Uterus (tissue), 4 donors: ENCODE data around the gene GATA3. TPM values are rescaled to one million over a fixed set of nuclear protein-coding genes. Genes with fewer than 3 reads are reported as not detected.

ENCODE experiments used
- DNase-seq, 2 donors: peaks; one replicate each; pipeline ENCODE4 v3.0.0-alpha.2; 2019 to 2020
- H3K27ac ChIP-seq, 2 donors: fragments of 200-600 bp; sonication (generic); 1 replicate in 1 of 2; 2 replicates in 1 of 2; pipeline ENCODE4 v1.5.1; 2016 to 2018
- H3K27me3 ChIP-seq, 2 donors: fragments of 200-600 bp; sonication (generic); one replicate each; pipeline ENCODE4 v1.5.1; 2018 to 2019; ENCODE audit warnings: control low read depth in 1 of 2
- H3K36me3 ChIP-seq, 2 donors: fragments of 200-600 bp; sonication (generic); one replicate each; pipeline ENCODE4 v1.5.1; 2019; ENCODE audit warnings: control low read depth in 1 of 2
- H3K4me1 ChIP-seq, 2 donors: fragments of 200-600 bp; sonication (generic); one replicate each; pipeline ENCODE4 v1.5.1; 2018 to 2019; ENCODE audit warnings: control low read depth in 1 of 2
- H3K4me3 ChIP-seq, 2 donors: fragments of 200-600 bp; sonication (generic); 1 replicate in 1 of 2; 2 replicates in 1 of 2; pipeline ENCODE4 v1.5.1; 2018 to 2019; ENCODE audit warnings: mild to moderate bottlenecking in 1 of 2
- H3K9me3 ChIP-seq, 2 donors: fragments of 200-600 bp; sonication (generic); one replicate each; pipeline ENCODE4 v1.5.1; 2019; ENCODE audit warnings: control low read depth in 1 of 2
- POLR2A ChIP-seq, 2 donors: fragments of 450-650 bp; IDR thresholded peaks; one replicate each; pipeline ENCODE4 v1.6.1; 2016; ENCODE audit warnings: antibody characterized with exemption in 2 of 2, mild to moderate bottlenecking in 1 of 2, moderate library complexity in 1 of 2
- intact Hi-C: fragments of 100-400 bp; cut with DNase I; formaldehyde crosslinking; loops from one replicate; pipeline ENCODE4 v1.15.1; 2023; ENCODE audit warnings: low total_unique reads
- total RNA-seq, 4 donors: library from RNA; depleted of rRNA in 3 of 4; stranded (reverse); fragments of >200 nt in 3 of 4; gene quantifications; one replicate each; pipeline versions ENCODE4 v1.1.0 to v1.2.4, GENCODE V29; 2014 to 2023
- TF ChIP-seq, protein P1 (sequence below), 4 experiments: fragments of 200-600 bp in 2 of 4; fragments of 450-650 bp in 2 of 4; sonication (generic) in 2 of 4; IDR thresholded peaks; one replicate each; pipeline ENCODE4 v1.5.1; 2016 to 2019; ENCODE audit warnings: antibody characterized with exemption in 4 of 4, mild to moderate bottlenecking in 2 of 4, moderate library complexity in 1 of 4
- donor health status: DM: yes; HTN: yes; CAD: no.

The GATA3 gene
- total RNA-seq, 4 donors from 2014 or later, result 0.28 to 2.1 TPM; not detected in 2

- Histone ChIP-seq H3K9me3 (no peaks in the 10 kb centered on the region), H3K27me3 (peaks cover 21 to 99% of the 10 kb centered on the region in 2 donors), H3K4me1 (no peaks in the 10 kb centered on the region), H3K36me3 (no peaks in the 10 kb centered on the region), H3K4me3 (no peak overlapping the region), H3K27ac (no peak overlapping the region)
- TF ChIP-seq POLR2A (IDR thresholded peaks at IDR 0.05), result no peak
- TF ChIP-seq, protein P1, sequence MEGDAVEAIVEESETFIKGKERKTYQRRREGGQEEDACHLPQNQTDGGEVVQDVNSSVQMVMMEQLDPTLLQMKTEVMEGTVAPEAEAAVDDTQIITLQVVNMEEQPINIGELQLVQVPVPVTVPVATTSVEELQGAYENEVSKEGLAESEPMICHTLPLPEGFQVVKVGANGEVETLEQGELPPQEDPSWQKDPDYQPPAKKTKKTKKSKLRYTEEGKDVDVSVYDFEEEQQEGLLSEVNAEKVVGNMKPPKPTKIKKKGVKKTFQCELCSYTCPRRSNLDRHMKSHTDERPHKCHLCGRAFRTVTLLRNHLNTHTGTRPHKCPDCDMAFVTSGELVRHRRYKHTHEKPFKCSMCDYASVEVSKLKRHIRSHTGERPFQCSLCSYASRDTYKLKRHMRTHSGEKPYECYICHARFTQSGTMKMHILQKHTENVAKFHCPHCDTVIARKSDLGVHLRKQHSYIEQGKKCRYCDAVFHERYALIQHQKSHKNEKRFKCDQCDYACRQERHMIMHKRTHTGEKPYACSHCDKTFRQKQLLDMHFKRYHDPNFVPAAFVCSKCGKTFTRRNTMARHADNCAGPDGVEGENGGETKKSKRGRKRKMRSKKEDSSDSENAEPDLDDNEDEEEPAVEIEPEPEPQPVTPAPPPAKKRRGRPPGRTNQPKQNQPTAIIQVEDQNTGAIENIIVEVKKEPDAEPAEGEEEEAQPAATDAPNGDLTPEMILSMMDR (IDR thresholded peaks at IDR 0.05), result no peak
- intact Hi-C loops, result no loop called here
- no peak for DNase-seq
These were observed 13.8 kb upstream of the GATA3 start for GRCh38 chr10:8040651-8041050.

- intact Hi-C loops, result no loop called here
- Histone ChIP-seq H3K4me3 (no peak overlapping the region), H3K36me3 (no peaks in the 10 kb centered on the region), H3K27me3 (peaks cover 16 to 99% of the 10 kb centered on the region in 2 donors), H3K9me3 (no peaks in the 10 kb centered on the region), H3K4me1 (no peaks in the 10 kb centered on the region), H3K27ac (no peak overlapping the region)
- no peak for DNase-seq
- no peak for TF ChIP-seq POLR2A (IDR thresholded peaks at IDR 0.05)
- TF ChIP-seq, protein P1 (IDR thresholded peaks at IDR 0.05), result no peak
These were observed 13.1 kb upstream of the GATA3 start for GRCh38 chr10:8041284-8041991.

- TF ChIP-seq, protein P1 (IDR thresholded peaks at IDR 0.05), result no peak
- TF ChIP-seq POLR2A (IDR thresholded peaks at IDR 0.05), result no peak
- DNase-seq, result no peak
- H3K27me3 ChIP-seq, result peaks cover 16 to 99% of the 10 kb centered on the region in 2 donors
- H3K27ac ChIP-seq, result no peak overlapping the region
- no peaks in the 10 kb centered on the region for H3K36me3 ChIP-seq
- no peak overlapping the region for H3K4me3 ChIP-seq
- no peaks in the 10 kb centered on the region for H3K9me3 ChIP-seq
- no peaks in the 10 kb centered on the region for H3K4me1 ChIP-seq
- intact Hi-C loops, result no loop called here
These were observed 12.3 kb upstream of the GATA3 start for GRCh38 chr10:8041992-8042720.

GRCh38 chr10:8042721-8043568 is 11.5 kb upstream of the GATA3 start:
- no peaks in the 10 kb centered on the region for H3K4me1 ChIP-seq
- intact Hi-C loops, result no loop called here
- H3K4me3 ChIP-seq, result no peak overlapping the region
- no peak for TF ChIP-seq POLR2A (IDR thresholded peaks at IDR 0.05)
- TF ChIP-seq, protein P1 (IDR thresholded peaks at IDR 0.05), result no peak
- H3K36me3 ChIP-seq, result no peaks in the 10 kb centered on the region
- peaks cover 16 to 97% of the 10 kb centered on the region in 2 donors for H3K27me3 ChIP-seq
- no peaks in the 10 kb centered on the region for H3K9me3 ChIP-seq
- no peak overlapping the region for H3K27ac ChIP-seq
- DNase-seq, result no peak
